ENCODE results near the gene CSAG3.
"Not testable (repeated sequence)": the region's sequence is repeated elsewhere in the genome, so short reads cannot be mapped to it uniquely, and the experiment has no call there.

DNA sequence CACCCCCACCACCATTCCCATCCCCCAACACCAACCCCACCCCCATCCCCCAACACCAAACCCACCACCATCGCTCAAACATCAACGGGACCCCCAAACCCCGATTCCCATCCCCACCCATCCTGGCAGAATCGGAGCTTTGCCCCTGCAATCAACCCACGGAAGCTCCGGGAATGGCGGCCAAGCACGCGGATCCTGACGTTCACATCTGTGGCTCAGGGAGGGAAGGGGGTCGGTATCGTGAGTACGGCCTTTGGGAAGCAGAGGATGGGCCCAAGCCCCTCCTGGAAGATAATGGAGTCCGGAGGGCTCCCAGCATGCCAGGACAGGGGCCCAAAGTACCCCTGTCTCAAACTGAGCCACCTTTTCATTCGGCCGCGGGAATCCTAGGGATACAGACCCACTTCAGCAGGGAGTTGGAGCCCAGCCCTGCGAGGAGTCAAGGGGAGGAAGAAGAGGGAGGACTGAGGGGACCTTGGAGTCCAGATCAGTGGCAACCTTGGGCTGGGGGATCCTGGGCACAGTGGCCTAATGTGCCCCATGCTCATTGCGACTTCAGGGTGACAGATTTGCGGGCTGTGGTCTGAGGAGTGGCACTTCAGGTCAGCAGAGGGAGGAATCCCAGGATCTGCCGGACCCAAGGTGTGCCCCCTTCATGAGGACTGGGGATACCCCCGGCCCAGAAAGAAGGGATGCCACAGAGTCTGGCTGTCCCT is 24.7 kb upstream of the CSAG3 start:
- TF ChIP-seq CTCF (IDR thresholded peaks at IDR 0.05; ENCODE audit: poor library complexity); EZH2 (IDR thresholded peaks at IDR 0.05; ENCODE audit: borderline replicate concordance); EZH2phosphoT487 (IDR thresholded peaks at IDR 0.05; ENCODE audit: low read depth, severe bottlenecking, unreplicated experiment): not testable (repeated sequence)
